GM10266 (cell line): ENCODE measurements around the gene ALG14.
"Not testable (repeated sequence)": the region's sequence is repeated elsewhere in the genome, so short reads cannot be mapped to it uniquely, and the experiment has no call there.

ENCODE experiments used
- DNase-seq: peaks from one replicate; pipeline ENCODE4 v3.0.0; 2012; ENCODE audit errors: extremely low spot score
- CTCF ChIP-seq: IDR thresholded peaks from 2 replicates; pipeline ENCODE4 v1.5.1; 2012; ENCODE audit warnings: mild to moderate bottlenecking, low read depth; ENCODE audit not compliant: control insufficient read depth, insufficient read depth; ENCODE audit errors: missing control alignments

The ALG14 gene

GRCh38 chr1:95096218-95096841 is 23.6 kb upstream of the ALG14 start:
- DNase-seq: no peak
- no peak for TF ChIP-seq CTCF

GRCh38 chr1:95095833-95096217 is 23.1 kb upstream of the ALG14 start:
- TF ChIP-seq CTCF: no peak
- no peak for DNase-seq

- no peak for TF ChIP-seq CTCF
- DNase-seq: no peak
Measured at GRCh38 chr1:95094923-95095322, 22.2 kb upstream of the ALG14 start.

DNA sequence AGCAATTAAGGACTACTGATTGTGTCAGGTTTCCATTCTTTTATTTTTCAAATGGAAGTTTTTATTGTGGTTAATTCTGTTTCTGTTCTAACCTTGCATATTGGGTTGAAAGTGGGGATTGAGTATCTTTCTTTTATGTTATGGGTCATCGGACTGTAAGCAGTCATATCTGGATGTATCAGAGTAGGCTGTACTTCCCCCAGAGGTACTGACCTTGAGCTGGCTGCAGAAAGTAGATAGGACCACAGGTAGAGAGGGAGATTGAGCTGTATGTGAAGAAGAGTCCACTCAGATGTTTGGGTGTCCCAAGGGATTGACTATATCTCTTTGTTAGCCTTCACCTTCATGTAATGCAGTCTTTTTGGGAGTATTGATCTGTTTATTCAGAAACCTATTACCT is 20.5 kb upstream of the ALG14 start:
- no peak for DNase-seq
- TF ChIP-seq CTCF: no peak

DNA sequence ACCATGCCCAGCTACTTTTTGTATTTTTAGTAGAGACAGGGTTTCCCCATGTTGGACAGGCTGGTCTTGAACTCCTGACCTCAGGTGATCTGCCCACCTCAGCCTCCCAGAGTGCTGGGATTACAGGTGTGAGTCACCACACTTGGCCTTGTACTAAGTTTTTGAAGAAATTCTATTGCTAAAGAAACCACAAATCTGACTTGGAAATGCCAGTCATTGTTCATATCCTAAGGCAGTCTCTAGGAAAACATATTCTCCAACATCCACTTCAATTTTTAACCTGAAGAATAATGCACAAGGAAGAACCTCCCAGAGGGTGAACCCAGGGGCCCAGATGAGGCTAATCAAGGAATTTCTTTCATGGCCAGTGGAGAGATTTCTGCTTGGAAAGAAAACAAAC is 20.1 kb upstream of the ALG14 start:
- not testable (repeated sequence) for DNase-seq

- DNase-seq: not testable (repeated sequence)
Measured at GRCh38 chr1:95091290-95091689, 18.5 kb upstream of the ALG14 start.

- no peak for DNase-seq
- TF ChIP-seq CTCF: no peak
Measured at GRCh38 chr1:95089650-95090287, 17.0 kb upstream of the ALG14 start.

DNA sequence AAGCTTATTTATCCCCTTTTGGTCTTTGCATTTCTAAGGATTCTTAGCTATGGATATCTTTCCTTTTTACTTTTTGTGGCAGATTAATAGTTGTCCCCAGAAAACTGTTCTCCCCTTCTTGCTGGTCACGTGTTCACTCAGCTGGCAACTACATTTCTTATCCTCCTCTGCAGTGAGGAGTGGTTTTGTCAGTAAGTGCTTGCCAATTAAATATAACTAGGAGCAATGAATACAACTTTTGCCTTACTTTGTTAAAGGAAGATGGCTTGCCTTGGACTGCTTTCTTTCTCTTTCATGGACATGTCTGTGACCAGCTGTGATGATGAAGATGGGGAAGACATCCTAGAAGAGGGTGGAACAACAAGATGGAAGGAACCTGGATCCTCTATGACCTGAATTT is 15.6 kb upstream of the ALG14 start:
- no peak for DNase-seq

More for the DNA sequence above, 15.6 kb upstream of the ALG14 start:
- no peak for TF ChIP-seq CTCF
